Effector CD4-positive, alpha-beta T cell (primary cell): ENCODE data around the gene VSNL1.
"Not testable (repeated sequence)": the region's sequence is repeated elsewhere in the genome, so short reads cannot be mapped to it uniquely, and the experiment has no call there.

Experiments
- DNase-seq: peaks from one replicate; pipeline ENCODE4 v3.0.0-alpha.2; 2020

VSNL1 gene

GRCh38 chr2:17543131-17543660 lies 2.7 kb downstream of the VSNL1 start:
- DNase-seq: no peak

DNA sequence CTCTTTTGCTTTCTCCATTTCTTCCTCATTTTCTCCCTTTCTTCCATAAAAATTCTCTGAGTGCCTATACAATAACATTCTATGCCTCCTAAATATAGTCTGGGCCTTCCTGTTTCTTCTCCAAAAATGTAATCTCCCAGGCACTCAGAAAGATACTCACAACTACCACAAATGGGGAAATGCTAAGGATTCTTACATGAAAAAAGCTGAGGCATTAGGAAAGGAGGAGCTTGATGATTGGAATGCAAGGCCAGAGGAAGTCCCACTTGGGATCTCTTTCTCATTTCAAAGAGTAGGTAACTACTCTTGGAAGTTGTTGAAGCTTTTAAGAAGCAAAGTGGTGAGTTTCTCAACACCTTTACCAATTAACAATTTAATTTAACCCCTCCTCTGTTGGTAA lies 3.4 kb downstream of the VSNL1 start:
- DNase-seq: no peak

GRCh38 chr2:17544256-17544655 lies 3.8 kb downstream of the VSNL1 start:
- DNase-seq: no peak

GRCh38 chr2:17545680-17546613 lies 5.5 kb downstream of the VSNL1 start:
- DNase-seq: no peak

DNA sequence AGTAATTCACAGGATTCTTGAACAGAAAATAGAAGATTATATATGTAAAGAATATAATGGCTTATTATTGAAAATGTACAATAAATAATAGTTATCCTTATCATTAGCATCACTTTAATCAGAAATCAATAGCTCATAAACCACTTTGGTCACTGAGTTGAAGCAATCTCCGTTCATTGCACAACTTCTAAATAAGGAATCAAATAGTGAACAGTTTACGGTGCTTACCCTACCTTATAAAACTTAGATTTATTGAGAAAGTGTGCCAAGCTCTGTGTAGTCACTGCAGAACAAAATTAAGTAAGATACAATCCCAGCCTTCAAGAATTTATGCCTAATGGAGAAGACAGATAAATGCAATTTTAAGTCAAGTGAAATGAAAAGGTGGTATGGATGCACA lies 6.7 kb downstream of the VSNL1 start:
- DNase-seq: no peak

DNA sequence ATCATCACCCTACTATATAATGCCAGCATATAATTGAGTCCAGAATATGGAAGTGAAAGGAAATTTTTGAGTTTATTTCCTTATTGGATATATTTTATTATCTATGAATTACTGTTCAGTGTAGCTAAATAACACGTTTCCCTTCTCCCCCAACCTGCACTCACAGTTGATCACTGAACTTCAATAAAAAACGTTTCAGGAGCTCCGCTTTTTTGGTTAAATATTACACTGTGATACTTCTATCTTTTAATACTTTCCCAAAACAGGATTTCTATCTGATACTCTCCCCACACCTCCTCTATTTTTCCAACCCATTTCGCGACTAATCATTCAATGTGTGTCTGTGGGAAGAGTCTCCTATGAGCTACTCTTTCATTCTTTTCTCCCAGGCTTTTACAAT lies 7.2 kb downstream of the VSNL1 start:
- DNase-seq: no peak

- DNase-seq: no peak
These were observed 10.4 kb downstream of the VSNL1 start for GRCh38 chr2:17550907-17551306.

- no peak for DNase-seq
These were observed 14.7 kb downstream of the VSNL1 start for GRCh38 chr2:17555150-17555549.

DNA sequence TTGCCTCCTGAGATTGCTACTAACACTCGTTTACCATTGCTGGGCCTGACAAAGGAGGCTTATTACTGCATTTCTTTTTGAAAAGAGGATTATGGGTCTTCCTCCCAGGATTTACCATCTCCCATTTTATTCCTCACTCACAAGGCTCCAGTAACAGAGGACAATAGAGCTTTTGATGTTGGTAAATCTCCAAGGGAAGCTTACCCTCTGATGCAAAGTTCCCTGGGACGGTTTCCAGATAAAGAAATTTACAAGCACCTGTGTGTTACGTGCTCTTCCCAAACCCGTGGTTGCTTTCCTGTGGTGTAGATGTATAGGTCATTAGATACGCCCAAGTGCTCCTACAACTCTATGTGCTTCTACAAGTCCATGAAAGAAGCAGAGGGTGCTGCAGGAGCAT lies 17.1 kb downstream of the VSNL1 start:
- DNase-seq: no peak

- no peak for DNase-seq
These were observed 17.6 kb downstream of the VSNL1 start for GRCh38 chr2:17558053-17558452.

- DNase-seq: no peak
These were observed 18.4 kb downstream of the VSNL1 start for GRCh38 chr2:17558878-17559277.

DNA sequence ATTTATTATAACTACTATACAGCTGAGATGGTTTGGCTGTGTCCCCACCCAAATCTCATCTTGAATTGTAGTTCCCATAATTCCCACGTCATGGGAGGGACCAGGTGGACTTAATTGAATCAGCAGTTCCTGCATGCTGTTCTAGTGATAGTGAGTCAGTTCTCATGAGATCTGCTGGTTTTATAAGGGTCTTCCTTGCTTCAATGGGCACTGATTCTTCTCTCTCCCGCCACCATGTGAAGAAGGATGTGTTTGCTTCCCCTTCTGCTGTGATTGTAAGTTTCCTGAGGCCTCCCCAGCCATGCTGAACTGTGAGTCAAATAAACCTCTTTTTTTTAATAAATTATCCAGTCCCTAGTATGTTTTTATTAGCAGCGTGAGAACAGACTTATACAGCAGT lies 25.2 kb downstream of the VSNL1 start:
- DNase-seq: not testable (repeated sequence)

DNA sequence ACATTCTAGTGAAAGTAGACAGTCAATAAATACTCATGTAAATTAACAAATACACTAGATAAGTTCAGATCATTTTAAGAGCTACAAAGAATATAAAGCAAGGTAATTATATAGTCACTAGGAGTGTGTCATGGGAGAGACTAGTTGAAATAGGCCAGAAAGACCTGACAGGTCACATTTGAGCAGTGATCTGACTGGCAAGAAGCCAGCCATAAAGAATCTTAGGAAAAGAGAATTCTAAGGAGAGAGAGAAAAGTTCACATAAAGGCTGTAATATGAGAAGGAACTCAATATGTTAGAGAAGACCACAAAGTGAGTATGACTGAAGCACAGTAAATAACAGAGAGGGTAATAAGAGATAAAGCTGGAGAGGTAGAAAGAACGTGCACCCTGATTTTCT lies 31.2 kb downstream of the VSNL1 start:
- DNase-seq: no peak

DNA sequence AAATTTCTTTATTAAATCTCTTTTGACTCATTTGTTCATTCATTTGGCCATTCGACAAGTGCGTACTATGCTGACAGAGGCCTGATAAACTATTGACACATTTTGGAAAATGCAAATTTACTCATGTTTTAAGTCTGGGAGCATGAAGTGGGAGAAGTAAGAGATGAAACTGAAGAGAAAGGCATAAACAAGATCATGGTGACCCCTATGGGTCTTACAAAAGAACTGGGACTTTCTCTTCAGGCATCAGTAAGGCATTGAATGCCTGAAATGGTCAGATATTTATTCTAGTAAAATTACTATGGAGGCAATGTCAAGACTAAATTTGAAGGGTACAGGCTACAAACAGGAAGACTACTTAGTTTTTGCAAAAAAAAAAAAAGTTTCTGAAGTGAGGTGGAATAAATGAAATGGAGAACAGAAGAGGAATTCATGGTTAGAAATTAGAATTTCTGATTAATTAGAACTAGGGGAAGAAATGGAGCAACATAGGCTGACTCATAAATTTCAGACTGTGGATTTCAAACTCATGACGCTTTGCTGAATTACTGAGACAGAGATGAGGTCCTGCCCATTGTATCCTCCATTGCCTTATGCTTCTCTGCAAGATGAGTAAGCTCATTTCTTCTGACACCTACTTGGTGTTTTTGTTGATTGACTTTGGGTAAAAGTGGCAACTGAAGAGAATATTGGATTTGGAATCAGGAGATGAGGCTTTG lies 32.7 kb downstream of the VSNL1 start:
- DNase-seq: no peak

GRCh38 chr2:17573804-17574175 lies 33.3 kb downstream of the VSNL1 start:
- no peak for DNase-seq

DNA sequence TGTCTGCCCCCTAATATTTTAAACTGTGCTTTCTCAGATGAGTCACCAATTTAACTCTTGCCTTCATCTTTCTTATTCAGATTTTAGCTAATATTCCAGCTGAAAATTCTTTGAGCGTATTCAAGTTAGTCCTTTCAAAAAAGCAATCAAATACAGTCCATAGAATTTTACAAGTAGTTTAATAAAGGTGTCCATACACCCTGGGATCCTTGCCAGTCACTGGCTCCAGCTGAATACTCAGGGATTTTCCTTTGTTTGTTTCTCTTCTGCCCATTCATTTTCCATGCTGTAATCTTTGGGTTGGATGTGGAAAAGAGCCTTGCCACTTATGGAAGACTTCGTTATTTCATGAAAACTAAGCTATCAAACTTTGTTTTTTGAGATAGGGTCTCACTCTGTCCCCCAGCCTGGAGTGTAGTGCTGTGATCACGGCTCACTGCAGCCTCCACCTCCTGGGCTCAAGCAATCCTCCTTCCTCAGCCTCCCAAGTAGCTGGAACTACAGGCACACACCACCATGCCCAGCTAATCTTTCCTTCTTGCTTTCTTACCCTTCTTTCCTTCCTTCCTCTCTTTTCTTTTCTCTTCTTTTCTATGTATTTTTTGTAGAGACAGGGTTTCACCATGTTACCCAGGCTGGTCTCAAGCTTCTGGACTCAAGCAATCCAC lies 34.0 kb downstream of the VSNL1 start:
- DNase-seq: no peak

DNA sequence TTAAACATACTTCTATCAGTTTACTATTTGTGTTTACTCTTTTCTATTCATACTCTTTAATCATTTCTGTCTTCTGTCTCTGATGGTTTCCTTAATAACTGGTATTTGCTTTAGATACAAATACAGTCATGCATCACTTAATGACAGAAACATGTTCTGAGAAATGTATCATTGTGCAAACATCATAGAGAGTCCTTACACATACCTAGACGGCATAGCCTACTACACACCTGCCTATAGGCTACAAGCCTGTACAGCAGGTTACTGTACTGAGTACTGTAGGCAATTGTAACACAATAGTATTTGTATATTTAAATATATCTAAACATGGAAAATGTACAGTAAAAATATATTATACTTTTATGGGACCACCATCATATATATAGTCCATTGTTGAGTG lies 36.3 kb downstream of the VSNL1 start:
- DNase-seq: no peak

DNA sequence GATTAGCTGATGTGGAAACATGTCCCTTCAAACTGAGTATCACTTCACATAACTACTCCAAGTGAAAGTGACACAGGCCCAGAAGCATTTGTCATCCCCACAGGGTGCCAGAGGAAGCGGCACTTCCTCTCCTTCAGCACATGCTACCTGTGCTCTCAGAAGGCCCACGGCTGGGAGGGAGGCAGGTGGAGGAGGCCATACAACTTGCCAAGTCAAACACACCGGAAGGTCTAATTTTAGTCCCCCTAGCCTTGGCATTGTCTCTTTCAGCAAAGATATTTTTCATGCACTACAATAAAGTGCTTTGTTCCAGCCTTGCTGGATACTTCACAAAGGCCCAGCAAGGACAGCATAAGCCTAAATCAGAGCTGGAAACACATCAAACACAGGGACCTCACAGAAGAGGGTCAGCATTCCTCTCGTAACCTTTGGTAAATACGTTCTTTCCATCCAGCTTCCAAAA lies 38.0 kb downstream of the VSNL1 start:
- DNase-seq: no peak

DNA sequence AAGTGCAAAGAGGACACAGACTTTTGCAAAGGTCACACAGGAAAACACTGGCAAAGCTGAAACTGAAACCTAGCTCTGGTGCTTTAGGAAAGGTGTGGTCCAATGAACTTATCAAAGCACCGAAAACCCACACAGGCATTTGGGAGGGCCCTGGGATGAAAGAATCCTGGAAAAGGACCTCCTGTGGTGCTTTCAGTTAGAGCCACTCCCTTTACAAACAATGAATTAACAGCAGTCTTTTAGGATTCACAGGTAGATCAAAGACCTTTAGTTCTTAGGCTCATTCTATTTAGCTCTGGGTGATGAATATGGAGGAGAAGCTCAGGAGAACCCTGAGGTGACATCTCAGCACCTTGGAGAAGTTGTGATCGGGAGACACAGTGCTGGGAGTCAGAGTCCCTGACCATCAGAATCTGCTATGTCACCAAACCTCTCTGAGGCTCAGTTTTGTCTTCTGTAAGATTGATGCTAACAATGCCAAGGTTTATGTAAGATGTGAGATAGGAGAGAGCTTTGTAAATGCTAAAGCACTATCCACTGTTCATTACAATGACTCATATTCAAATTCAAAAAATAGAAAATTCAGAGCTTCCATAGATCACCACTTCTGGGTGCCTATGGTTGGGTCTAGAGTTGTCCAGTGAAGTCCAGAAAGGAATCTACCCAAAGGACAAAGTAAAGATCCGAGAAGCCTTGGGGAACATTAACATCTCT lies 39.3 kb downstream of the VSNL1 start:
- DNase-seq: no peak

- no peak for DNase-seq
These were observed 39.8 kb downstream of the VSNL1 start for GRCh38 chr2:17580319-17580715.

GRCh38 chr2:17581831-17582230 lies 41.3 kb downstream of the VSNL1 start:
- no peak for DNase-seq

DNA sequence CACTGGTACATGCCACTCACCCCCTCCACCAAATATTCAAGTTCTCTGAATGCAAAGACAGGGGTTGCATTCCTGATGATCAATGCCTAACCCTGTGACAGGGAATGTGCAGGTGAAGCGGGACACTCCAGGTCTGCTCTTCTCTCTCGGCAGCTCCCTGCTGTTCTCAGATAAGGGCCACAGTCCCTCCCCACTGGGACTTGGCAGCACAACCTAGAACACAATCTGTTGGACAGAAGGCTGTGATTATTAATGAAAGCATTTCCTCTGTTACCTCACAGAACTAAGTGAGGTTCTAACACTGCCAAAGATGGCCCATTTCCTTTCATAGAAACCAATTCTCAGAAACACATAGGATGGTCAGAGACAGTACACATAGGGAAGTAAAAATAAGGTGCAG lies 42.7 kb downstream of the VSNL1 start:
- no peak for DNase-seq

GRCh38 chr2:17583646-17584045 lies 43.1 kb downstream of the VSNL1 start:
- DNase-seq: no peak
